A673 (cell line): ENCODE measurements around the gene PPAT. TPM values are rescaled to one million over a fixed set of nuclear protein-coding genes. Genes with fewer than 3 reads are reported as not detected.
"Not testable (repeated sequence)": the region's sequence is repeated elsewhere in the genome, so short reads cannot be mapped to it uniquely, and the experiment has no call there.

Experiments used
- BruUV-seq: library from RNA; stranded (reverse); fragments of 400-500 nt; replicated peaks from 2 replicates; lab custom pipeline; 2021; lab: Mats Ljungman, UMichigan
- CTCF ChIA-PET: fragments of 300-600 bp; sonication (Branson Sonifier 250); formaldehyde crosslinking; loops from one replicate; lab custom pipeline; 2022; ENCODE audit warnings: antibody characterized with exemption; lab: Charles Lee
- POLR2A ChIA-PET: fragments of 300-600 bp; sonication (Branson Sonifier 250); formaldehyde crosslinking; loops from one replicate; lab custom pipeline; 2022; ENCODE audit warnings: antibody characterized with exemption; ENCODE audit not compliant: low non-redundant PET; lab: Charles Lee
- DNase-seq: peaks from one replicate; pipeline ENCODE4 v3.0.0-alpha.2; 2015; ENCODE audit warnings: low spot score
- H3K27ac ChIP-seq: fragments of 200-600 bp; sonication (generic); 2 replicates; pipeline ENCODE4 v1.5.1; 2016; ENCODE audit warnings: mixed run types, low read depth, mild to moderate bottlenecking, mixed read lengths, antibody characterized with exemption, low read length; ENCODE audit not compliant: poor library complexity, severe bottlenecking
- H3K27me3 ChIP-seq: fragments of 200-600 bp; sonication (generic); replicated peaks from 2 replicates; pipeline ENCODE4 v1.6.1; 2017; ENCODE audit warnings: mixed run types, low read depth, mild to moderate bottlenecking, mixed read lengths, antibody characterized with exemption, low read length; ENCODE audit not compliant: insufficient read depth, poor library complexity
- H3K36me3 ChIP-seq: fragments of 200-600 bp; sonication (generic); 2 replicates; pipeline ENCODE4 v1.6.1; 2016; ENCODE audit warnings: mixed run types, mild to moderate bottlenecking, mixed read lengths, antibody characterized with exemption, low read length; ENCODE audit not compliant: insufficient read depth, poor library complexity, severe bottlenecking
- H3K4me1 ChIP-seq: fragments of 200-600 bp; sonication (generic); 2 replicates; pipeline ENCODE4 v1.6.1; 2017; ENCODE audit warnings: mixed run types, mild to moderate bottlenecking, mixed read lengths, antibody characterized with exemption, low read length; ENCODE audit not compliant: insufficient read depth, poor library complexity, severe bottlenecking
- H3K4me3 ChIP-seq: fragments of 200-600 bp; sonication (generic); 2 replicates; pipeline ENCODE4 v1.5.1; 2016; ENCODE audit warnings: low read depth, mixed run types, mild to moderate bottlenecking, mixed read lengths, low read length; ENCODE audit not compliant: poor library complexity, severe bottlenecking
- H3K9me3 ChIP-seq: fragments of 200-600 bp; sonication (generic); 2 replicates; pipeline ENCODE4 v1.6.1; 2016; ENCODE audit warnings: mixed run types, low read depth, mild to moderate bottlenecking, mixed read lengths, antibody characterized with exemption, low read length; ENCODE audit not compliant: poor library complexity, severe bottlenecking
- EZH2 ChIP-seq: fragments of 200-600 bp; sonication (generic); IDR thresholded peaks from 2 replicates; pipeline ENCODE4 v1.6.1; 2017; ENCODE audit warnings: borderline replicate concordance, low read depth, mild to moderate bottlenecking, mixed read lengths, antibody characterized with exemption, low read length; ENCODE audit not compliant: poor library complexity, severe bottlenecking
- intact Hi-C: fragments of 100-400 bp; cut with micrococcal nuclease; formaldehyde crosslinking; loops from one replicate; pipeline ENCODE4 v1.10.0; 2022; ENCODE audit not compliant: unreplicated experiment
- total RNA-seq: library from RNA; stranded (reverse); gene quantifications from 2 replicates; pipeline ENCODE4 v1.2.3, GENCODE V29; 2021
- TF ChIP-seq, protein P1 (sequence below): fragments of 300-800, 200-600 bp; sonication (generic); conservative IDR thresholded peaks from 2 replicates; pipeline ENCODE4 v1.5.1; 2017; ENCODE audit warnings: low read depth, mild to moderate bottlenecking, antibody characterized with exemption, low read length, moderate library complexity, mixed read lengths

Gene PPAT
- total RNA-seq, 1 experiment from 2014 or later, result 41.6 TPM

- ChIA-PET CTCF (no interaction called here), POLR2A (no interaction called here)
- BruUV-seq, result no TSS peak
- H3K4me3 ChIP-seq, result no peak overlapping the region
- no peaks in the 10 kb centered on the region for H3K4me1 ChIP-seq
- TF ChIP-seq EZH2, result no peak
- H3K27me3 ChIP-seq, result no peaks in the 10 kb centered on the region
- H3K36me3 ChIP-seq, result peaks cover 39% of the 10 kb centered on the region
- intact Hi-C loops, result no loop called here
- H3K27ac ChIP-seq, result no peak overlapping the region
- H3K9me3 ChIP-seq, result no peaks in the 10 kb centered on the region
- no peak for DNase-seq
These were observed 26.7 kb upstream of the PPAT start for GRCh38 chr4:56462157-56462556.

DNA sequence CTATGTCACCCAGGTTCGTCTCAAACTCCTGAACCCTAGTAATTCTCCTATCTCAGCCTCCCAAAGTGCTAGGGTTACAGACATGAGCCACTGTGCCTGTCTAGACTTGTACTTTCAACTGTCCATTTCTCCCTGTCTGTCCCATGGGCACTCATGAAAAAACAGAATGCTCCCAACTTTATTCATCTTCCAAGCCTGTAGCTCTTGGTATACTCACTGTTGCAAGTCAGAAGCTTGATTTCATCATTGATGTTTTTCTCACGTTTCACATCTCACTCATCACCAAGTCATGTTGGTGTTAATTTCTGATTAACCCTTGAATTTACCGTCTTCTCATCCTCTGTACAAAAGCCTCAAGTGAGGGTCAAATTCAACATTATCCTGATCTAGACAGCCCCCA, 24.7 kb upstream of the PPAT start:
- TF ChIP-seq EZH2, result no peak
- H3K9me3 ChIP-seq, result no peaks in the 10 kb centered on the region
- ChIA-PET POLR2A (no interaction called here), CTCF (no interaction called here)
- DNase-seq, result no peak
- no peaks in the 10 kb centered on the region for H3K27me3 ChIP-seq
- no peaks in the 10 kb centered on the region for H3K4me1 ChIP-seq
- peak overlapping the region; percentile 16 for H3K27ac ChIP-seq
- no peak overlapping the region for H3K4me3 ChIP-seq
- H3K36me3 ChIP-seq, result peaks cover 55% of the 10 kb centered on the region
- BruUV-seq, result no TSS peak
- intact Hi-C loops, result no loop called here

GRCh38 chr4:56450342-56450741, 14.9 kb upstream of the PPAT start:
- Histone ChIP-seq H3K36me3 (peaks cover 68% of the 10 kb centered on the region), H3K27me3 (no peaks in the 10 kb centered on the region), H3K4me1 (no peaks in the 10 kb centered on the region), H3K27ac (no peak overlapping the region), H3K9me3 (no peaks in the 10 kb centered on the region), H3K4me3 (no peak overlapping the region)
- CTCF ChIA-PET, result interaction anchor here (0.5 kb wide), 1 partner anchor 76 kb away, joined by 3 read pairs; no protein-coding TSS in a partner anchor
- no peak for TF ChIP-seq EZH2
- TF ChIP-seq, protein P1, sequence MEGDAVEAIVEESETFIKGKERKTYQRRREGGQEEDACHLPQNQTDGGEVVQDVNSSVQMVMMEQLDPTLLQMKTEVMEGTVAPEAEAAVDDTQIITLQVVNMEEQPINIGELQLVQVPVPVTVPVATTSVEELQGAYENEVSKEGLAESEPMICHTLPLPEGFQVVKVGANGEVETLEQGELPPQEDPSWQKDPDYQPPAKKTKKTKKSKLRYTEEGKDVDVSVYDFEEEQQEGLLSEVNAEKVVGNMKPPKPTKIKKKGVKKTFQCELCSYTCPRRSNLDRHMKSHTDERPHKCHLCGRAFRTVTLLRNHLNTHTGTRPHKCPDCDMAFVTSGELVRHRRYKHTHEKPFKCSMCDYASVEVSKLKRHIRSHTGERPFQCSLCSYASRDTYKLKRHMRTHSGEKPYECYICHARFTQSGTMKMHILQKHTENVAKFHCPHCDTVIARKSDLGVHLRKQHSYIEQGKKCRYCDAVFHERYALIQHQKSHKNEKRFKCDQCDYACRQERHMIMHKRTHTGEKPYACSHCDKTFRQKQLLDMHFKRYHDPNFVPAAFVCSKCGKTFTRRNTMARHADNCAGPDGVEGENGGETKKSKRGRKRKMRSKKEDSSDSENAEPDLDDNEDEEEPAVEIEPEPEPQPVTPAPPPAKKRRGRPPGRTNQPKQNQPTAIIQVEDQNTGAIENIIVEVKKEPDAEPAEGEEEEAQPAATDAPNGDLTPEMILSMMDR, result no peak
- no TSS peak for BruUV-seq
- intact Hi-C loops, result no loop called here
- no peak for DNase-seq
- POLR2A ChIA-PET, result no interaction called here

DNA sequence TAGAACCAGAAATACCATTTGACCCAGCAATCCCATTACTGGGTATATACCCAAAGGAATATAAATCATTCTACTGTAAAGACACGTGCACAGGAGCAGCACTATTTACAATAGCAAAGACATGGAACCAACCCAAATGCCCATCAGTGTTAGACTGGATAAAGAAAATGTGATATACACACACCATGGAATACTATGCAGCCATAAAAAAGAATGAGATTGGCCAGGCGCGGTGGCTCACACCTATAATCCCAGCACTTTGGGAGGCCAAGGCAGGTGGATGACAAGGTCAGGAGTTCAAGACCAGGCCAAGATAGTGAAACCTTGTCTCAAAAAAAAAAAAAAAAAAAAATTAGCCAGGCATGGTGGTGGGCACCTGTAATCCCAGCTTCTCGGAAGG, 14.1 kb upstream of the PPAT start:
- DNase-seq, H3K4me1 ChIP-seq, BruUV-seq, intact Hi-C loops, H3K9me3 ChIP-seq, H3K4me3 ChIP-seq, H3K27me3 ChIP-seq, POLR2A ChIA-PET, H3K27ac ChIP-seq, CTCF ChIA-PET: not testable (repeated sequence)
- peaks cover 62% of the 10 kb centered on the region for H3K36me3 ChIP-seq

DNA sequence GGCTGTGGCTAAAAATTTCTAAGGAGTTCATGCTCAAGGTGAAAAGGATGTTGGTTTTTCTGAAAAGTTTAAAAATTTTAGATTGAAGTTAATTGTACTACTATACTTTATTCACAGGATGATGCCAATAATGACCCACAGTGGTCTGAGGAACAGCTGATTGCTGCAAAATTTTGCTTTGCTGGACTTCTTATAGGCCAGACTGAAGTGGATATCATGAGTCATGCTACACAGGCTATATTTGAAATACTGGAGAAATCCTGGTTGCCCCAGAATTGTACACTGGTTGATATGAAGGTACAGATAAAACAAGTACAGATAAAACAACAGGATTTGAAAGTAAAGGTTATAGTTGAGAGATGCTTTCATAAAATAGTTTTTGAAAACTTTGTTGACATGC, 12.9 kb upstream of the PPAT start:
- DNase-seq, result no peak
- no TSS peak for BruUV-seq
- Histone ChIP-seq H3K27ac (no peak overlapping the region), H3K4me1 (no peaks in the 10 kb centered on the region), H3K36me3 (peaks cover 65% of the 10 kb centered on the region), H3K27me3 (no peaks in the 10 kb centered on the region), H3K9me3 (no peaks in the 10 kb centered on the region), H3K4me3 (no peak overlapping the region)
- intact Hi-C loops, result no loop called here
- ChIA-PET CTCF (no interaction called here), POLR2A (no interaction called here)
- no peak for TF ChIP-seq EZH2
- TF ChIP-seq, protein P1, result no peak
